Hepatocyte (in vitro differentiated cells): ENCODE results near the gene CNOT4.

Experiments
- CTCF ChIP-seq: fragments of 200-600 bp; sonication (generic); IDR thresholded peaks from 2 replicates; pipeline ENCODE4 v1.5.1; 2016; ENCODE audit warnings: antibody characterized with exemption, mild to moderate bottlenecking; ENCODE audit not compliant: poor library complexity
- EZH2 ChIP-seq: fragments of 200-600 bp; sonication (generic); IDR thresholded peaks from 2 replicates; pipeline ENCODE4 v1.6.1; 2016; ENCODE audit warnings: antibody characterized with exemption, mild to moderate bottlenecking, borderline replicate concordance

GRCh38 chr7:135334830-135335543 lies 174.9 kb downstream of the CNOT4 start:
- no peak for TF ChIP-seq CTCF
- no peak for TF ChIP-seq EZH2
